Measurements from ENCODE around the gene RAD23A.
"Not testable (repeated sequence)": the region's sequence is repeated elsewhere in the genome, so short reads cannot be mapped to it uniquely, and the experiment has no call there.

RAD23A gene

GRCh38 chr19:12938779-12939601, 6.7 kb upstream of the RAD23A start:
- DNase-seq = no peak

GRCh38 chr19:12939975-12940423, 5.7 kb upstream of the RAD23A start:
- no peak for DNase-seq

DNA sequence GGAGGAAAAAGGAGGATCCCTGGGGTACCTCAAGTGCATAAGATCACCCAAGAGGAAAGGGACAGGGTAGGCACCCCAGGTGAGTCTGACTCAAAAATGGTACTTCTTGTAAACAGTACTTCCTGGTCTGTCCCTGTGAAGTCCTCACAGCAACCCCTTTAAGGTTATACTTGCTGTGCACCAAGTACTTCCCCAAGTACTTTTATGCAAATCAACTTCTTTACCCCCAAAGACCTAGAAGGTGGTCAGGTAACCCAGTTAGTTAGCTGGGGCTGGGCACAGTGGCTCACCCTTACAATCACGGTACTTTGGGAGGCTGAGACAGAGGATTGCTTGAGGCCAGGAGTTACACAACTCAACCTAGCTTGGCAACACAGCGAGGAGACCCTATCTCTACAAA, 4.8 kb upstream of the RAD23A start:
- DNase-seq = no peak

DNA sequence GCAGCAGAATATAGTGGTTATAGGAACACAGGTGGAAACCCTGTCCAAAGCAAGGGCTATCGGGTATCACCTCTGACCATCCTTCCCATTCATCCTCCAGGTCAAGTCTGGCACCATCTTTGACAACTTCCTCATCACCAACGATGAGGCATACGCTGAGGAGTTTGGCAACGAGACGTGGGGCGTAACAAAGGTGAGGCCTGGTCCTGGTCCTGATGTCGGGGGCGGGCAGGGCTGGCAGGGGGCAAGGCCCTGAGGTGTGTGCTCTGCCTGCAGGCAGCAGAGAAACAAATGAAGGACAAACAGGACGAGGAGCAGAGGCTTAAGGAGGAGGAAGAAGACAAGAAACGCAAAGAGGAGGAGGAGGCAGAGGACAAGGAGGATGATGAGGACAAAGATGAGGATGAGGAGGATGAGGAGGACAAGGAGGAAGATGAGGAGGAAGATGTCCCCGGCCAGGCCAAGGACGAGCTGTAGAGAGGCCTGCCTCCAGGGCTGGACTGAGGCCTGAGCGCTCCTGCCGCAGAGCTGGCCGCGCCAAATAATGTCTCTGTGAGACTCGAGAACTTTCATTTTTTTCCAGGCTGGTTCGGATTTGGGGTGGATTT, 2.1 kb upstream of the RAD23A start:
- no peak for DNase-seq

- DNase-seq = no peak
These were observed 1.5 kb upstream of the RAD23A start for GRCh38 chr19:12944104-12944674.

- DNase-seq = no peak
These were observed 545 bp downstream of the RAD23A start for GRCh38 chr19:12946092-12946721.

DNA sequence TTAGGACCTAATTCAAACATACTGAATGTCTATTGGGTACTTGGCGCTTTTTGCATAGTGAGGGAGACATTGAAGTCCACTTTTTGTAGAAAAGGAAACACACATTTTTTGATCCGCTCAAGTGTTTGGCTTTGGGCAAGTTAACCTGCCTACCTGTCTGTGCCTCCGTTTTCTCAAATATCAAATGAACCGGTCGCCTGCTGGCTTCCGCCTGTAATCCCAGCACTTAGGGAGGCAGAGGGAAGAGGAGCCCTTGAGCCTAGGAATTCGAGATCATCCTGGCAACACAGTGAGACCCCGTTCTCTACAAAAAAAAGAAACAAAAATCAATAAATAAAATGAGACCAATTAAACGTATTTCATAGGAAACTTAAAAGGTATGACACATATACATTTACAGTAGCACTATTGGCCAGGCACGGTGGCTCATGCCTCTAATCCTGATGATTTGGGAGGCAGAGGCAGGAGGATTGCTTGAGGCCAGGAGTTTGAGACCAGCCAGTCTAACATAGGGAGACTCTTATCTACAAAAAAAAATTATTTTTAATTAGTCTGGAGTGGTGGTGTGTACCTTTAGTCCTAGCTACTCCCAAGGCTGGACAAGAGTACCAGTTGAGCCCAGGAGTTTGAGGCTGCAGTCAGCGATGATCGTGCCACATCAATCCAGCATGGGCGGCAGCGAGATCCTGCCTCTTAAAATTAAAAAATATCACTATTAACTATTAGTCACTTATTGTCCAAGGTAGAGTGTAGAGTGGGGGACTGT, 1.3 kb downstream of the RAD23A start:
- no peak for DNase-seq

DNA sequence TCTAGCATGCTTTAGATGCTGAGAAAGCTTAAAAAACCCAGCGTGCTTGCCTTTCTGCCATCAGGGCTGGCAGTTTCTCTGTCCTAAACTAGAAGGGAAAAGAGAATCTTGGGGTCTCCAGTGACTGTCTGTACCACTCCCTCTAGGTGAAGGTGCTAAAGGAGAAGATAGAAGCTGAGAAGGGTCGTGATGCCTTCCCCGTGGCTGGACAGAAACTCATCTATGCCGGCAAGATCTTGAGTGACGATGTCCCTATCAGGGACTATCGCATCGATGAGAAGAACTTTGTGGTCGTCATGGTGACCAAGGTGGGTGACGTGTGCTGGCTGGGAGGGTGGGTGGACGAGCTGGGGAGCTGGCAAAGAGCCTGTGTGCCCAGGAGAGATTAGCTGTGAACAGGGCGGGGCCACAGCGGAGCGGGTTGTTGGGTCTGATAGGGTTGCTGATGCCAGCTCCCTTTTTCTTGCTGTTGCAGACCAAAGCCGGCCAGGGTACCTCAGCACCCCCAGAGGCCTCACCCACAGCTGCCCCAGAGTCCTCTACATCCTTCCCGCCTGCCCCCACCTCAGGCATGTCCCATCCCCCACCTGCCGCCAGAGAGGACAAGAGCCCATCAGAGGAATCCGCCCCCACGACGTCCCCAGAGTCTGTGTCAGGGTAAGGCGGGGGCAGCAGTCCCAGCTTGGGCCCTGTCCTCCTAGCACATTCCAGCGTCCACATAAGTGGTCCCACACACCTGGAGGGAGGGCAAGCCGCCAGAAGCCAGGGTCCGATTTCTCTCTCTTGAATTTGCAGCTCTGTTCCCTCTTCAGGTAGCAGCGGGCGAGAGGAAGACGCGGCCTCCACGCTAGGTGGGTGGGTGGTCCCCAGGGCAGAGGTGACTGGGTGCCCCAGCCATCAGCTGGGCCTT, 2.3 kb downstream of the RAD23A start:
- no peak for DNase-seq

- no peak for DNase-seq
These were observed 3.1 kb downstream of the RAD23A start for GRCh38 chr19:12948612-12949362.

- DNase-seq = no peak
These were observed 4.0 kb downstream of the RAD23A start for GRCh38 chr19:12949363-12950283.

DNA sequence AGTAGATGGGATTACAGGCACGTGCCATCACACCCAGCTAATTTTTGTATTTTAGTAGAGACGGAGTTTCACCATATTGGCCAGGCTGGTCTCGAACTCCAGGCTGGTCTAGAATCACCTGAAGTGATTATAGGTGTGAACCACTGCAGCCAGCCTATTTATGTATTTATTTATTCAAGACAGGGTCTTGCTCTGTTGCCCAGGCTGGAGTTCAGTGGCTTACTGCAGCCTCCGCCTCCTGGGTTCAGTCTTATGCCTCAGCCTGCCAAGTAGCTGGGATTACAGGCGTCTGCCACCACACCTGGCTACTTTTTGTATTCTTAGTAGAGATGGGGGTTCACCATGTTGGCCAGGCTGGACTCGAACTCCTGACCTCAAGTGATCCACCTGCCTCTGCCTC, 6.4 kb downstream of the RAD23A start:
- not testable (repeated sequence) for DNase-seq

- no peak for DNase-seq
These were observed 7.0 kb downstream of the RAD23A start for GRCh38 chr19:12952488-12953137.

DNA sequence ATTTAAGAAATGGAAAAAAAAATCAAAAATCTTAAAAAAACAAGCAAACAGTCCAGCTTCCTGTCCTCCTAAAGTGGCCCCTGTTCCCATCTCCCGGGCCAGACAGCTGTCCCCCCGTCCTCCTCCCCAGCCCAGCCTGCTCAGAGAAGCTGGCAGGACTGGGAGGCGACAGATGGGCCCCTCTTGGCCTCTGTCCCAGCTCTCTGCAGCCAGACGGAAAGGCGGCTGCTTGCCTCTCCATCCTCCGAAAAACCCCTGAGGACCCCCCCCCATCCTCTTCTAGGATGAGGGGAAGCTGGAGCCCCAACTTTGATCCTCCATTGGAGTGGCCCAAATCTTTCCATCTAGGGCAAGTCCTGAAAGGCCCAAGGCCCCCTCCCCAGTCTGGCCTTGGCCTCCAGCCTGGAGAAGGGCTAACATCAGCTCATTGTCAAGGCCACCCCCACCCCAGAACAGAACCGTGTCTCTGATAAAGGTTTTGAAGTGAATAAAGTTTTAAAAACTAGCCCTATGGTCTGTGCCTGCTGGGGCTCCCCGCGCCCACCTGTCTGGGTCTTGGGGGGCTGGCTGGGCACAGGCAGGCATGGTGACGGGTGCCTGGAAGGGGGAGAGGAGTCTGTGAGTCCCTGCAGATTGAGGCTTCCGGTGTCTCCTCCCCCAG, 7.6 kb downstream of the RAD23A start:
- no peak for DNase-seq

- DNase-seq = no peak
These were observed 8.3 kb downstream of the RAD23A start for GRCh38 chr19:12953799-12954611.

GRCh38 chr19:12954612-12954962, 8.9 kb downstream of the RAD23A start:
- no peak for DNase-seq

- not testable (repeated sequence) for DNase-seq
These were observed 9.9 kb downstream of the RAD23A start for GRCh38 chr19:12955575-12955974.

DNA sequence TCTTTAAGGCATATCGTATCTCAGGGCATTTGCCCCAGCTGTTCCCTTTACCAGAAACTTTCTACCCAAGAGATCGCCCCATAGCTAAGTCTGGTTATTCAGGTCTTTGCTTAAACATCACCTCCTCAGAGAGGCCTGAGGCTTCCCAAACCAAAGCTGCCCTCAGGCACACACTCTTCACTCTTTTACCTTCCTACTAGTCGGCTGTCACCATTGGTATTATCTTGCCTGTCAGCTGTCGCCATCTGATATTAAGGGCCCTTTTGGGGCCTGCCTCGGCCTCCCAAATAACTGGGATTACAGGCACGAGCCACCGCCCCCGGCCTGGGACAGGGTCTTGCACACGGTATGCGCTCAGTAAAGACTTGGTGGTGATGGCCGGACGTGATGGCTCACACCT, 10.3 kb downstream of the RAD23A start:
- no peak for DNase-seq
